ENCODE measurements around the gene NHP2.
"Not testable (repeated sequence)": the region's sequence is repeated elsewhere in the genome, so short reads cannot be mapped to it uniquely, and the experiment has no call there.

NHP2 gene

DNA sequence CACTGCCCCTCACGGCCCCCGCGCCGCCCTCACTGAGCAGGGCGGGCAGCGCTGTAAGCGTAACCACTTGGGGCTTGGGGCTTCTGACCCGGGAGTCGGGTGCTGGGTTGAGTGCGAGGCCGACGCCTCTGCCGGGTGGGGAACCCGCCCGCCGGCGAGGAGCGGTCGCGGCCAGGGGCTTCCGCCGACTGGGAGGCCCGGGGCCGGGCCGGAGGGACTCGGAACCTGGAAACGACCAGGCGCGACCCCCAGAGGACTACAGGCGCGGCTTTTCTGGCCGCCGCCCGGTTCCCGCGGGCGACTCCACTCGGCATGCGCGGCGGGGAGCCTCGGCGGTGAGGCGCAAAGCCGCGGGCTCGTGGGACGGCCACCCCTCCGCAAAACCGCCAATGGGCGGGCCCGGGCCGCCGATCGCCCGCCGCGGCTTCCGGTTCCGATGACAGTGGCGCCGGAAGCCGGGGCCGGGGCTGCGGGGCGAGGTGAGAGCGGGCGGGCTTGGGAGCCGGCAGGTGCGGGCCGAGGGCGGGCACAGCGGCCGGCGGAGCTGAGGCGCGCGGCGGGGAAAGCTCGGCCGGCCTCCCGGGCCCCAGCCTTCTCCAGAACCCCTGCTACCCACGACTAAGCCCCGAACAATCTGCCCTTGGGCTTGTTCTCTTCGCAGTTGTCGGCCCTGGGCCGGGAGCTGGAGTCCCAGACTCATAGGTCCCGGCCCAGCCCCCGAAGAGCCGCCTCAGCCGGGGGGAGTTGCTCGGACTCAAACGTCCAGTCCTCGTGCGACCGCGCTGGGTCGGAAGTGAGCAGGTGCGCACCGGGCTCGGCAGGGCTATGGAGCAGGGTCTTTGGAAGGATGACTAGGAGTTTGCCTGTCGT, 22.9 kb downstream of the NHP2 start, which contains the start of gene RMND5B:
RMND5B (plus strand) TSS at position 439 of the 870 bp plus-strand sequence. CDS start 7,106 bp downstream, outside the sequence.
- DNase-seq (ENCODE audit: low spot score), result peak; percentile 89

DNA sequence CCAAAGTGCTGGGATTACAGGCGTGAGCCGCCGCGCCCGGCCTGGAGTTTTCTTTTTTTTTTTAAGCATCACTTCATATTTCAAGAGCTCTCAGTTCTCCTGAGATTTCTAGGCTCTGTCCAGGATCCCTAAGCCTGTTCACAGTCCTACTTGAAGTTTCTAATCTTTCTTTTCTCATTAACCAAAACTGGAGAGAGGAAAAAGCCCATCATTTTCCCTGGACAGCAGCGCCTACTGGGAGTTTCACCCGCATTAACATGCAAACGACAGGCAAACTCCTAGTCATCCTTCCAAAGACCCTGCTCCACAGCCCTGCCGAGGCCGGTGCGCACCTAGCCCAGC, 23.5 kb downstream of the NHP2 start:
- DNase-seq (ENCODE audit: low spot score), result not testable (repeated sequence)

DNA sequence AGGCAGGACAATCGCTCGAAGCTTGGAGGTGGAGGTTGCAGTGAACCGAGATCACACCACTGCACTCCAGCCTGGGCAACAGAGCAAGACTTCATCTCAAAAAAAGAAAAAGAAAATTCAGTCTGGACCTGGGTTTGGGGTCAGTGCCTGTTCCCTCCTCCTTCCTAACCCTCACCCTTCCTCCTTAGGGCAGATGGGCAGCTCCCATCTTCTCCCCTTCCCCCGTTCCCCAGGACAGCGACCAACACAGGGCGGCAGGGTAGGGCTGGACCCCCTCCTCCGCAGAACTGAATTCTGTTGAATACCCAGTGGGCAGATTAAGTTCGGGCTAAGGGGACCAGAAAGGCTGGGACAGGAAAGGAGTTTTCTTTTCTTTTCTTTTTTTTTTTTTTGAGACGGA, 24.4 kb downstream of the NHP2 start:
- no peak for DNase-seq (ENCODE audit: low spot score)

DNA sequence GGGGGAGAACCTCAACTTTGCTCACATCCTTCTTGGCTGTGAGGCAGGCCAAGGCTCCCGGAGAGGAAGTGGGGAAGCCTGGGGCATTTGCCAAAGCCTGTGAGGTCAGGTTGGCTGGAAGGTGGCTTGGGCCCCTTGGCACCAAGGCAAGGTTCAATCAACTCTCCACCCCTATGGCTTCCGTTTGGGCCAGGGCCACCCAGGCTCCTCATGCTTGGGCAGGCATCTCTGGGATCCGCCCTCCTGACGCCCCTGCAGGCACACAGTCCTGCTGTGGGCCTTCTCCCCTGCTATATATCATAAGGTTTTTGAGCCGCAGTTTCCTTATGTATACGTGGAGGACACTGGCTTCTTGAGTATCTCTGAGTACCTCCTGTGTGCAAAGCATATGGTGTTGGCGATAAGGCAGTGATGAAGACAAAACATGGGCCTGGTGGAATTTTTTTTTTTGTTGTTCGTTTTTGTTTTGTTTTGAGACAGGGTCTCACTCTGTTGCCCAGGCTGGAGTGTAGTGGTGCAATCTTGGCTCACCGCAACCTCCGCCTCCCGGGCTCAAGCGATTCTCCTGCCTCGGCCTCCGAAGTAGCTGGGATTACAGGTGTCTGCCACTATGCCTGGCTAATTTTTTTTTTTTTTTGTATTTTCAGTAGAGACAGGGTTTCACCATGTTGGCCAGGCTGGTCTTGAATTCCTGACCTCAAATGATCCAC, 26.2 kb downstream of the NHP2 start:
- DNase-seq (ENCODE audit: low spot score), result not testable (repeated sequence)

DNA sequence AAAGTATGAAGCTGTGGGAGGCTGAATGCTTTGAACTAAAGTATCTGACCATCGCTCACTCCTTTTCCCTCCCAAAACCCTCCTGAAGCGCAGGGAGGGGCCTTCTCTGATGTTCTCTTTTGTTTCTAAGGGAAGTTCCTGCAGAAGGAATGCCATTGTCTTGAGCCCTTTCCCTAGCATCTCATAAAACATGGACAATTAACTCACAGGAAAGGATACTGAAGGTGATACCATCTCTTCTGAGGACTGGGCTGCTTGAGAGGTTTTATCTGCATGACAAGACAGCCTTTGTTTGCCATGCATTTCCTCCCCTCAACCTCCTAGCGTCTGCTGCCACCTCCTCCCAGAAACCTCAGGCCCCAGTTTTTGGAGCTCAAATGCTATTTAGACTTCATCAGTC, 27.1 kb downstream of the NHP2 start:
- no peak for DNase-seq (ENCODE audit: low spot score)

DNA sequence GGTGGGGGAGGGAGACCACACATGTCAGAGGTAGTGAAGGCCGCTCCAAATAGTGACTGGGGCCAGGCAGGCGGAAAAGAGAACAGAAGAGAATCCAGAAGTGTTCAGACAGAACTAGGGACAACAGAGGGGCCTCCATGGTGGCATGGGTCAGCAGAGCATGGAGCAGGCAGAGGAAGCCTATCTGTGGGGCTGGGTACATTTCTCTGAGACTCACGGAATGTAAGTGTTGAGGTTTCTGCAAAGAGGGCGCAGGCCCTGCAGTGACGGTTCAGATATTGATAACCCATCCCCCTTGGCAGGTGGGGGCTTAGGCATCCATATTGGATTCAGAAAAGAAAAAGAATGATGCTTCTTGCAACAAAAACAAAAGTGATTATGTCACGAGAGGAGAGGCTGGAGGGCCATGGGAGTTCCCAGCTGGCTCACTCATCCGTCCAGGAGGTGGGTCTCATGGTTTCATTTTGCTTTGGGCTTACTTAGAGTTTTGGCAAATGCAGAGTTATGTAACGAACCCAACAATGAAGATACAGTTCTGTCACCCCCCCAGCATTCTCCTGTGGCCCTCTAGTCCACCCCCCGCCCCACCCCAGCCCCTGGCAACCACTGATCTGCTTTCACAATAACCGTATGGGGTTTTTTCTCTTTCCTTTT, 28.3 kb downstream of the NHP2 start:
- no peak for DNase-seq (ENCODE audit: low spot score)

DNA sequence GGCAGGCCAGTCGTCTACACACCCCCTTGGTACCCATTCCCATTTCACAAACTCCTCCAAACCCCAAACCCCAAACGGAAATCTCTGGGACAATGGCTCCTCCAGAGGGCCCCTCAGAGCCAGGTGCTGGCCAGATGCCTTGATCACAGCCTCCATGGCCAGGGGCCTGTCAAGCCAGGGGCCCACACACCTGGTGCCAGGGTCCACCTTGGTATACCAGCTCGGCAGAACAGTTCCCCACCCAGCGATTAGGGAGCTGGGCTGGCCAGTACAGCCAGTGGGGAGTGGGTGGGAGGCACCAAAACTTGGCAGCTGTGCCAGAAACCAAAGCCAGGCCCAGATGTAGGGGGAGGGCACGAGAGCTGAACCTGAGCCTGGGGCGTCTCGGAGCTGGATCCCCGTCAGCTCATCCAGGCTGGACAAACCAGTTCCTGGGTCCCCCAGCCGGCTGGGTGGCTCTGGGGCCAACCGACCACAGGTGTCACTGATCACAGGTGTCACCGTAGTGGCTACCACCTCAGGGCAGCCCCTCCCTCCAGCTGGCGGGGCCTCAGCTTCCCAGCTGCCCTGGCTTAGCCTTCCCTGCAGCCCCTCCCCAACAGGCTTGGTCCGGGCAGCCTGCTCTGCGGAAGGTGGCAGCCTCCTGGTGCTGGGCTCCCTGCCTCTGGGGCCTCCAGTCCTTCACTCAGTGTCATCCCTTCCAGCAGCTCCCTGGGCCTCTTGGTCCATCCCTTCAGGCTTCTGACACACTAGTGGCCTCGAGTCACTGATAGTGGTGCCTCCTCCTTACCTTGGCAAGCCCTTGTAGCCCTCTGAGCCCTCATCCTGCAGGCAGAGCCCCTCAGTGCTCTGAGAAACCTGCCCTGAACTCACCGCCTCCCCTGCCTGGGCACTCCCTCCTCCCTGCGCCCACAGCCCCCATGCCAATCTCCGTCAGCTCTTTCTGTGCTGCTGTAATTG, 29.4 kb downstream of the NHP2 start:
- peak; percentile 71 for DNase-seq (ENCODE audit: low spot score)

DNA sequence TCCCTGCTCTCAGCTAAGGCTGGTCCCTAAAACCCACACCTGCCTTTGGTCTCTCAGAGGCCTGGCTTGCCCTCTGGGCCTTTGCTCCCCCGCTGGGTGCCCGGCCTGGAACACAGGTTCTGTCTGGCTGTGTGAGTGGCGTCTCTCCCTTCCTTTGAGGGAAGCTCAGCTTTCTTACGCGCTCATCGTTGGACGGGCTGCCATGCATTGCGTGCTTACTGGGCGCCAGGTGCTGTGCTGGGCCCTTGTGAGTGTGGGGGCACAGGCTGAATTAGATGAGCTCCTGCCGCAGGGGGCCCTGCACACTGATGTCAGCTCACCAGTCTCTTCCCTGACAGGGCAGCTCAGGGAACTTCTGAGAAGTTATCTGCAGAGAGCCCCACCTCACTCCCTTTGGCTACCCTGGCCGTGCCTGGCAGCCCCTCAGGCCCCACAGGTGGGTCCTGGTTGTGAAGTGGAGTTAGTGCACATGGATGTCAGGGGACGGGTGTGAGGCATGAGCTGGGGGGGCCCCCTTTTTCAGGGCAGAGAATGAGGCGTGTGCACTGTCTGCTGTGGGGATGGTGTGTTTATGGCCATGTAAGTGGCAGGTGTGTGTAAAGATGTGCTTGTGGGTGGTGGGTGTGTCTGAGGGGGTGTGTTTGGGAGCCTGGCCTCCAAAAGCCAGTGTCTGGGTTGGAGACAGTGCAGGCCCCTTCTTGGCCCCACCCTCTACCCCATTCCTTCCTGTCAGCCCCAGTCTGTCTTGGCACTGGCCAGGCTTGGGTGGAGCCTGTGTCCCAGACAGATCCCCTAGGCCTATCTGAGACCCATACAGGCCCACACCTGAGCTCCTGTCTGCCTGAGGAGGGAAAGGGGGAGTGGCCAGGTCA, 30.4 kb downstream of the NHP2 start:
- no peak for DNase-seq (ENCODE audit: low spot score)

DNA sequence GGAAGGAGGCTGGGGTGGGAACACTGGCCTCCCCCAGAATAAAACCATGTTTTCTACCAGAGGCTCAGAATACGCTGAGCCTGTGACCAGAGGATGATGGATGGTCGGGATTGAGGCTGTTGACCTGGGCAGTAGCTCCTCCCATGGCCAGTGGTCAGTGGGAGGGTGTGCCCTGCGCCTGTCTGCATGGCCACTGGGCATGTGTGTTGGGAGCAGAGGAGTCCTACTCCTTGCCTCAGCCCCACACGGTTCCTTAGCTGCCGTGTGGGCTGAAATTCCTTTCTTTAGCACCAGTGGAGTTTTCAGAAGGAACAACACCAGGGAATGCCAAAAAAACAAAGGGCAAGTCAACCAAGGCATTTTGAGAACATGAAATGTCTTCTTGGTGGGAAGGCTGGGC, 31.3 kb downstream of the NHP2 start:
- no peak for DNase-seq (ENCODE audit: low spot score)

DNA sequence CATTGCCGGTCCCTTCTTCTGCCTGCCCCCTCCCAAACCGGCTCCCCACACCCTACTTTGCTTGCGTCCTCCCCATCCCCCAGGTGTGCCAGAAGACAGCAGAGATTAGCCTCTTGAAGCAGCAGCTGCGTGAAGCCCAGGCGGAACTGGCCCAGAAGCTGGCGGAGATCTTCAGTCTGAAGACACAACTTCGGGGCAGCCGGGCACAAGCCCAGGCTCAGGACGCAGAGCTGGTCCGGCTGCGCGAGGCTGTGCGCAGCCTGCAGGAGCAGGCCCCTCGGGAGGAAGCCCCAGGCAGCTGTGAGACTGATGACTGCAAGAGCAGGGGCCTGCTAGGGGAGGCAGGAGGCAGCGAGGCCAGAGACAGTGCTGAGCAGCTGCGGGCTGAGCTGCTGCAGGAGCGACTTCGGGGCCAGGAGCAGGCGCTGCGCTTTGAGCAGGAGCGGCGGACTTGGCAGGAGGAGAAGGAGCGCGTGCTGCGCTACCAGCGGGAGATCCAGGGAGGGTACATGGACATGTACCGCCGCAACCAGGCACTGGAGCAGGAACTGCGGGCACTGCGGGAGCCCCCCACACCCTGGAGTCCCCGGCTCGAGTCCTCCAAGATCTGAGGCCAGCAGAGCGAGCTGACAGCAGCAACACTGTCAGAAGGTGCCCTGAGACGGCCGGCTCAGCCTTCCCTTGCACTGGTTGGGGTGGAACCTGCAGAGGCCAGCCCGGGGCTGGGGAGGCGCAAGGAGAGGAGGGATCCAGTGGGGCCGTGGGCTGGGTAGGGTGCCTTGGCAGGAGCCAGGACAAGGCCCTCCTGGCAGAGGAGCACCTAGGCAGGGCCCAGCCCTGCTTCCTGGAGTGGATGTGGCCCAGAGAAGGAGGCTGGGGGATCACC, 32.1 kb downstream of the NHP2 start:
- no peak for DNase-seq (ENCODE audit: low spot score)

DNA sequence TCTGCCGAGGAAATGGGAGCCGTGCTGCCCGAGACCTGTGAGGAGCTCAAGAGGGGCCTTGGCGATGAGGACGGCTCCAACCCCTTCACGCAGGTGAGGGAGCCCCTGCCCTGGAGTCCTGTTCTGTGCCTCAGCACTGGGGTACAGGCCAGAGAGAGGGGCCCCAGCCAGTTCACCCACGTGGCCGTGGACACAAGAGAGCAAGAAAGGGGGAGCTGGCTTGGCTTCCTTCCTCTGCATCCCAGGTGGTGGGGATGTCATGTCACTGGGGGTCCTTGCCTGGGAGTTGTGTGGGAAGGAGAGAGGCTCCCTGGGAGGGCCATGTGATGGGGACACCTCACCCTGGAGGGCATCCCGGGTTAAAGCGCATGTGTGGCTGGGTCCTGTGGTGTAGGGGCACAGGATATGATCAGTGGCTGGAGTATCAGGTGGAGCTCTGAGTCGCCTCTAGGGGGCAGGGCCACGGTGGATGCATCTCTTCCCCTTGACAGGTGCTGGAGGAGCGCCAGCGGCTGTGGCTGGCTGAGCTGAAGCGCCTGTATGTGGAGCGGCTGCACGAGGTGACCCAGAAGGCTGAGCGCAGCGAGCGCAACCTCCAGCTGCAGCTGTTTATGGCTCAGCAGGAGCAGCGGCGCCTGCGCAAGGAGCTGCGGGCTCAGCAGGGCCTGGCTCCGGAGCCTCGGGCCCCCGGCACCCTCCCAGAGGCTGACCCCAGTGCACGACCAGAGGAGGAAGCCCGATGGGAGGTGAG, 32.9 kb downstream of the NHP2 start:
- DNase-seq (ENCODE audit: low spot score), result peak; percentile 96

DNA sequence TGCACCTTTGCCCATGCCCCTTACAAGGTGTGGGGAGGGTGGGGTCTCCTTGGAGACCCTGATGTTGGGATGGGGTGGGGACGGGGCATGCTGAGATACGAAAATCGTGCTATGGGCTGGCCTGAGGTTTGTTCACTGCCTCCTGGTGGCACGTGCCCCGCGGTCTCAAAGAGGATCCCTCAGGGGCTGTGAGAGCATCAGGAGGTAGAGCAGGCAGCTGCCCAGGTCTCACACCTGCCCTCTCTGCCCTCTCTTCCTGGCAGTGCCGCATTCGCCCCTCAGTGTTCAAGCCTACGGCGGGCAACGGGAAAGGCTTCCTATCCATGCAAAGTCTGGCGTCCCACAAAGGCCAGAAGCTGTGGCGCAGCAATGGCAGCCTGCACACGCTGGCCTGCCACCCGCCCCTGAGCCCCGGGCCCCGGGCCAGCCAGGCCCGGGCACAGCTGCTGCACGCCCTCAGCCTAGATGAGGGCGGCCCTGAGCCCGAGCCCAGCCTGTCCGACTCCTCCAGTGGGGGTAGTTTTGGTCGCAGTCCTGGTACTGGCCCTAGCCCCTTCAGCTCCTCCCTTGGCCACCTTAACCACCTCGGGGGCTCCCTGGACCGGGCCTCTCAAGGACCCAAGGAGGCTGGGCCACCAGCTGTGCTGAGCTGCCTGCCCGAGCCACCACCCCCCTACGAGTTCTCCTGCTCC, 33.6 kb downstream of the NHP2 start:
- DNase-seq (ENCODE audit: low spot score), result no peak

DNA sequence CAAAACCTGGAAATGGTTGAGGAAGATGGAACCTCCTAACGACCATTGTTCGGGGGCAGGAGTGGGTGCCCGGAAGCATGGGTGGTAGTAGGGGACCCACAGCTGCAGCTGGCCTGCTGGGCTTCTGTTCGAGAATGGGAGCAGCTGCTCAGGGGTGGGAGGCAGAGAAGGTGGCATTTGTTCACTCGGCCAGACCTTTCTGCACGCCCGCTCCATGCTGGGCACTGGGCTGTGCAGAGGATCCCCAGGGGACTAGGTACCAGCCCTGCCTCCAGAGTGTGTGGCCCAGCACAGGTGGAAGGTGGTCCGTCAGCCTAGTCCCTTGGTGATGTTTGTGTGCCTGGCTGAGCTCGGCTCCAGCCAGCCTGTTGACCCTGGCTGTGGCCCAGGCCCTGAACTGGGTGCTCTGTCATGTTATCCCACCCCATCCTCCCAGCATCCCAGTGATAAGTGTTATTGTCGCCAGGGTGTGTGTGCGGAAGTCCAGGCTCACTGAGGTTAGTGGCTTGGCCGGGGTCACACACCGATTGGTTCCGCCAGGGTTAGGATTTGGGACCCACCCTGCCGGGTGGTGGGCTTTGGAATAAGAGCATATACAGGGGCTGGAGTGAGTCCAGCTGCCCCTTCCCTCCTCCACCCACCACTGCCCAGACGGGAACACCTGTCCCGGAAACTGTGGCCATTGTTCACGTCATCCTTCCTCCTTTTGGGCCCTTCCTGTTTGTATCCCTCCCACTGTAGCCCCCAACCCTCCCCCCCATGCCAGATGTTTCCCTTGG, 35.6 kb downstream of the NHP2 start:
- DNase-seq (ENCODE audit: low spot score), result no peak

DNA sequence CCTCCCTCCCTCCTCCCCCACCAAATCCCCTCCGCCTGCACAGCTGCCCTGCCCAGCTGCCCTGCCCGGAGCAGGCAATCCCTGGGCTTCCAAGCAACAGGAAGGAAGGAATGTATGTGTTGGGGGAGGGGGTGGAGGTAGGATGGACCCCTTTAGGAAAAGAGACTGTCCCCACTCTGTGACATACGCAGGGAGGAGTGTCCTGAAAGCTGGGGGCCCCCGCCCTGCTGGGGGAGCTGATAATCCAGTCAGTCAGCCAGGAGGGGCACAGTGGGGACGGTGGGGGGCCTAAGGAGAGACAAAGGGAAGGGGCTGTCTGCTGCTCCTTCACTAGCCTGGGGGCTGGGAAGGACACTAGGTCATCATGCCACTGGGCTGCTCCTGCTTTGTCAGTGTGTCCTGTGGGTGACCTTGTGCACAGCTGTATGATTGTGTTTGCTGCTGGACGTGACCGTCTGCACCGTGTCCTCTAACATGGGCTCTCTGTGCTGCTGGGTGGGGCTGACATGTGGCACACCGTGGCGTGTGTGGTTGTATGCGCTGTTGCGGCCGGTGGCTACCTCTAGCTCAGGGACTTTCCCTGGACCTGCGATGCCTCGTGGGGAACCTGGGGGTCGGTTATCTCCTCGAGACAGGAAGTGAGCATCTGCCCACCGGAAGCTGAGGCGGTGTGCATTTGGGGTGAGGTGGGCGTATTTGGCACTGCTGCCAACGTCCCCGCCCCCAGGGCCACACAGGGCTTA, 37.4 kb downstream of the NHP2 start:
- DNase-seq (ENCODE audit: low spot score), result no peak

DNA sequence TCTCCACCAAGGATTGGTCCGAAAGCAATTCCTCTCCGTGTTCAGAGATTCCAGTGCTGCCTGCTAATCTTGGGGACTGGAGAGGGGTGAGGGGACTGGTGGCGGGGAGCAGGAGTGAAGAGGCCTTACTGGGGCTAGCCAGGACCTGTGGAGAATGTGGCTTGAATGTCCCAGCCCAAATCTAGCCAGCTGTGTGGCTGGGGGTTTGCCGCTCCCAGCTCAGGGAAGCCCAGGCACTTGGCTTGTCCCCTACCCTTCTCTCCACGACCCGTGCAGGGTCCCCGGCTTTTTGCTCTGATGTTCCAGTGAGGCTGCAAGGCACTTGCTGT, 37.9 kb downstream of the NHP2 start:
- DNase-seq (ENCODE audit: low spot score), result no peak

DNA sequence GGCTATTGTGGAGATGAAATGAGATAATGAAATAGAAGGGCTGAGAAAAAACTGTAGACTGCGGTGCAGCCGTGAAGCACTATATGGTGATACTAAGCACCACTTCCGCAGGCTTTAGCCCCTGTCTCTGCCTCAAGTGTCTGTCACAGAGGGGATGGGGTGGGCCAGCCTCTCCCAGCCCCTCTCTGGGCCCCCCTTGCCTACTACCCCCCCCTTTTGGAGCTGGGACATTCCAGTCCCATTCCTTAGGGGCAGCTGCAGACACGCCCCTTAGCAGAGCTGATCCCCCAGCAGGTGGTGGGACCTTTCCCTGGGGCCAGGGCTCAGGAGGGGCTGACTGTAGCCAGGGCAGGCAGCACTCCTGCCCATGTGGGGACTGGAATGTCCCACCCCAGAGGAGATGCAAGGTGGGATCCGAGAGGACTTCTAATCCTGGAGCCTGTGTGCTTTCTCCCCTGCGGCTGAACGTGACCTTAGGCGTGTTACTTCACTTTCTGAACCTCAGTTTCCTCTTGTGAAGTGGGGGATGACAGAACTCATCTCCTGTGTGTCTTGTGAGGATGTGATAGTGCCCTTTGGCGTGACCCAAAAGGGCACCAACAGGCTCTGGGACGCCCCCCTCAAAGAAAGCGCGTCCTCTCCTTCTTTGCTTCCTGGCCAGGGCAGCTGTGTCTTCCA, 38.4 kb downstream of the NHP2 start:
- no peak for DNase-seq (ENCODE audit: low spot score)

All from HuH-7.5 (cell line).